ENCODE measurements around the gene SGIP1.

The SGIP1 gene

GRCh38 chr1:66752000-66752592 lies 218.1 kb downstream of the SGIP1 start, which contains the start of gene DYNLT5:
TSS of gene DYNLT5 (plus strand) at chr1:66752459. CDS start at chr1:66754659, 2,200 bp downstream.
- Histone ChIP-seq H4K8ac (ENCODE audit: low read depth, low read length) (no peak within 1 kb of the TSS), H4K12ac (ENCODE audit: low read depth, low read length) (no peak within 1 kb of the TSS), H3K23ac (ENCODE audit: low read length) (no peak within 1 kb of the TSS), H3K27ac (ENCODE audit: low read depth, low read length) (no peak within 1 kb of the TSS), H4K91ac (ENCODE audit: low read depth, low read length) (no peak within 1 kb of the TSS), H2BK5ac (ENCODE audit: low read depth, low read length, poor library complexity) (no peak within 1 kb of the TSS), H3K4me1 (ENCODE audit: control insufficient read depth in 1 of 2, insufficient read depth in 2 of 2, low read length in 2 of 2) (peaks cover 3 to 7% of the 10 kb centered on the region in 2 experiments), H3K36me3 (ENCODE audit: control insufficient read depth in 1 of 2, insufficient read depth in 2 of 2, low read length in 2 of 2) (no peaks in the 10 kb centered on the region), H3K14ac (ENCODE audit: low read length) (no peak within 1 kb of the TSS), H3K79me1 (ENCODE audit: low read length) (no peaks in the 10 kb centered on the region), H2BK120ac (ENCODE audit: insufficient read depth, low read length, poor library complexity) (no peak within 1 kb of the TSS), H3K9ac (ENCODE audit: low read length) (no peak within 1 kb of the TSS), H3K79me2 (ENCODE audit: control insufficient read depth, insufficient read depth, low read length, poor library complexity) (no peaks in the 10 kb centered on the region), H2AFZ (ENCODE audit: insufficient read depth, low read length, poor library complexity) (peak within 1 kb of the TSS; percentile 23), H2BK12ac (ENCODE audit: low read length) (no peak within 1 kb of the TSS), H3K4me2 (ENCODE audit: low read length) (peak within 1 kb of the TSS; percentile 80), H3K4me3 (ENCODE audit: low read depth, low read length) (peak within 1 kb of the TSS; percentile 33), H3K18ac (ENCODE audit: low read length) (no peak within 1 kb of the TSS), H2AK5ac (ENCODE audit: low read length) (no peak within 1 kb of the TSS), H3K9me3 (ENCODE audit: insufficient read depth, low read depth, low read length) (no peaks in the 10 kb centered on the region), H3K4ac (ENCODE audit: low read depth, low read length) (no peak within 1 kb of the TSS), H3K27me3 (ENCODE audit: insufficient read depth, low read length) (no peaks in the 10 kb centered on the region)
- DNase-seq = peak in 1 of 2 donors; percentile 26
- WGBS (ENCODE audit: extremely low coverage, insufficient coverage, insufficient read length) = no CpG with 5 or more reads among the region's 35 CpGs

- peak overlapping the region; percentile 80 for H3K4me2 ChIP-seq (ENCODE audit: low read length)
Observed at GRCh38 chr1:66752671-66753371, 218.9 kb downstream of the SGIP1 start.

GRCh38 chr1:66757722-66758240 lies 223.8 kb downstream of the SGIP1 start:
- Histone ChIP-seq H3K4me2 (ENCODE audit: low read length) (no peak overlapping the region), H3K27me3 (ENCODE audit: insufficient read depth, low read length) (no peaks in the 10 kb centered on the region), H2BK120ac (ENCODE audit: insufficient read depth, low read length, poor library complexity) (no peak overlapping the region), H2BK5ac (ENCODE audit: low read depth, low read length, poor library complexity) (no peak overlapping the region), H3K79me1 (ENCODE audit: low read length) (no peaks in the 10 kb centered on the region), H4K12ac (ENCODE audit: low read depth, low read length) (no peak overlapping the region), H4K8ac (ENCODE audit: low read depth, low read length) (no peak overlapping the region), H3K14ac (ENCODE audit: low read length) (no peak overlapping the region), H3K4ac (ENCODE audit: low read depth, low read length) (no peak overlapping the region), H3K4me1 (ENCODE audit: control insufficient read depth in 1 of 2, insufficient read depth in 2 of 2, low read length in 2 of 2) (no peaks in the 10 kb centered on the region), H2BK12ac (ENCODE audit: low read length) (no peak overlapping the region), H3K36me3 (ENCODE audit: control insufficient read depth in 1 of 2, insufficient read depth in 2 of 2, low read length in 2 of 2) (no peaks in the 10 kb centered on the region), H3K9me3 (ENCODE audit: insufficient read depth, low read depth, low read length) (no peaks in the 10 kb centered on the region), H3K18ac (ENCODE audit: low read length) (no peak overlapping the region), H3K27ac (ENCODE audit: low read depth, low read length) (no peak overlapping the region), H2AFZ (ENCODE audit: insufficient read depth, low read length, poor library complexity) (no peak overlapping the region), H3K79me2 (ENCODE audit: control insufficient read depth, insufficient read depth, low read length, poor library complexity) (no peaks in the 10 kb centered on the region), H3K4me3 (ENCODE audit: low read depth, low read length) (no peak overlapping the region), H4K91ac (ENCODE audit: low read depth, low read length) (no peak overlapping the region), H3K23ac (ENCODE audit: low read length) (no peak overlapping the region), H3K9ac (ENCODE audit: low read length) (no peak overlapping the region), H2AK5ac (ENCODE audit: low read length) (no peak overlapping the region)
- WGBS (ENCODE audit: extremely low coverage, insufficient coverage, insufficient read length) = no CpG with 5 or more reads among the region's 6 CpGs
- DNase-seq = no peak

More at GRCh38 chr1:66752671-66753371, 218.9 kb downstream of the SGIP1 start:
- Histone ChIP-seq H3K36me3 (ENCODE audit: control insufficient read depth in 1 of 2, insufficient read depth in 2 of 2, low read length in 2 of 2) (no peaks in the 10 kb centered on the region), H2AFZ (ENCODE audit: insufficient read depth, low read length, poor library complexity) (peak overlapping the region; percentile 23), H3K9me3 (ENCODE audit: insufficient read depth, low read depth, low read length) (no peaks in the 10 kb centered on the region), H2BK12ac (ENCODE audit: low read length) (no peak overlapping the region), H2AK5ac (ENCODE audit: low read length) (no peak overlapping the region), H3K9ac (ENCODE audit: low read length) (no peak overlapping the region), H3K4ac (ENCODE audit: low read depth, low read length) (no peak overlapping the region), H3K79me1 (ENCODE audit: low read length) (no peaks in the 10 kb centered on the region), H3K18ac (ENCODE audit: low read length) (no peak overlapping the region), H3K23ac (ENCODE audit: low read length) (no peak overlapping the region), H3K79me2 (ENCODE audit: control insufficient read depth, insufficient read depth, low read length, poor library complexity) (no peaks in the 10 kb centered on the region), H3K27ac (ENCODE audit: low read depth, low read length) (no peak overlapping the region), H4K8ac (ENCODE audit: low read depth, low read length) (no peak overlapping the region), H4K91ac (ENCODE audit: low read depth, low read length) (no peak overlapping the region), H3K27me3 (ENCODE audit: insufficient read depth, low read length) (no peaks in the 10 kb centered on the region), H2BK5ac (ENCODE audit: low read depth, low read length, poor library complexity) (no peak overlapping the region), H3K4me3 (ENCODE audit: low read depth, low read length) (peak overlapping the region; percentile 18), H3K14ac (ENCODE audit: low read length) (no peak overlapping the region), H3K4me1 (ENCODE audit: control insufficient read depth in 1 of 2, insufficient read depth in 2 of 2, low read length in 2 of 2) (peaks cover 3 to 7% of the 10 kb centered on the region in 2 experiments), H2BK120ac (ENCODE audit: insufficient read depth, low read length, poor library complexity) (no peak overlapping the region), H4K12ac (ENCODE audit: low read depth, low read length) (no peak overlapping the region)
- no peak for DNase-seq
- whole genome bisulfite sequencing (ENCODE audit: extremely low coverage, insufficient coverage, insufficient read length) = no CpG with 5 or more reads among the region's 18 CpGs

GRCh38 chr1:66758241-66758755 lies 224.3 kb downstream of the SGIP1 start:
- Histone ChIP-seq H3K14ac (ENCODE audit: low read length) (no peak overlapping the region), H3K23ac (ENCODE audit: low read length) (no peak overlapping the region), H4K8ac (ENCODE audit: low read depth, low read length) (no peak overlapping the region), H3K36me3 (ENCODE audit: control insufficient read depth in 1 of 2, insufficient read depth in 2 of 2, low read length in 2 of 2) (no peaks in the 10 kb centered on the region), H2AK5ac (ENCODE audit: low read length) (no peak overlapping the region), H3K4ac (ENCODE audit: low read depth, low read length) (no peak overlapping the region), H3K4me2 (ENCODE audit: low read length) (no peak overlapping the region), H3K27ac (ENCODE audit: low read depth, low read length) (no peak overlapping the region), H4K12ac (ENCODE audit: low read depth, low read length) (no peak overlapping the region), H3K9ac (ENCODE audit: low read length) (no peak overlapping the region), H3K9me3 (ENCODE audit: insufficient read depth, low read depth, low read length) (no peaks in the 10 kb centered on the region), H2BK12ac (ENCODE audit: low read length) (no peak overlapping the region), H4K91ac (ENCODE audit: low read depth, low read length) (no peak overlapping the region), H3K79me2 (ENCODE audit: control insufficient read depth, insufficient read depth, low read length, poor library complexity) (no peaks in the 10 kb centered on the region), H2BK120ac (ENCODE audit: insufficient read depth, low read length, poor library complexity) (no peak overlapping the region), H3K18ac (ENCODE audit: low read length) (no peak overlapping the region), H2AFZ (ENCODE audit: insufficient read depth, low read length, poor library complexity) (no peak overlapping the region), H2BK5ac (ENCODE audit: low read depth, low read length, poor library complexity) (no peak overlapping the region), H3K4me1 (ENCODE audit: control insufficient read depth in 1 of 2, insufficient read depth in 2 of 2, low read length in 2 of 2) (no peaks in the 10 kb centered on the region), H3K4me3 (ENCODE audit: low read depth, low read length) (no peak overlapping the region), H3K79me1 (ENCODE audit: low read length) (no peaks in the 10 kb centered on the region), H3K27me3 (ENCODE audit: insufficient read depth, low read length) (no peaks in the 10 kb centered on the region)
- no peak for DNase-seq
- WGBS (ENCODE audit: extremely low coverage, insufficient coverage, insufficient read length) = no CpG with 5 or more reads among the region's 1 CpG

Data from trophoblast cell (in vitro differentiated cells and primary cell).